ENCODE measurements around the gene EPHA10.

Gene EPHA10

DNA sequence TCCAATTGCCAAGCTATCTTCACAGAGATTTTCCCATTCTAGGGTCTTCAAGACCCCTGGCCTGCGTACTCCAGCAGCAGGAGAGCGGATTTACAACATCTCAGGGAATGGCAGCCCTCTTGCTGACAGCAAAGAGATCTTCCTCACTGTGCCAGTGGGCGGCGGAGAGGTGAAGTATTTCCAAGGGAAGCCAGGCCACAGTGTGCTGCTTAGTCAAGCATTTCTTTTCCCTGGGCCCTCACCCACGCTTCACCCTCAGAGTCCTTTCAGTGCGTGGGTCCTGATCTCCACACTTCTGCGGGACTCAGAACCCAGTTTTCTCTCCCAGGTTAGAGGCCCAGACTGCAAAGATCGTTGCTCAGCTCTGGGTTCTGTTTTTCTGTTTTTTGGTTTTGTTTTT, 59.5 kb downstream of the EPHA10 start:
- TF ChIP-seq, protein P1, sequence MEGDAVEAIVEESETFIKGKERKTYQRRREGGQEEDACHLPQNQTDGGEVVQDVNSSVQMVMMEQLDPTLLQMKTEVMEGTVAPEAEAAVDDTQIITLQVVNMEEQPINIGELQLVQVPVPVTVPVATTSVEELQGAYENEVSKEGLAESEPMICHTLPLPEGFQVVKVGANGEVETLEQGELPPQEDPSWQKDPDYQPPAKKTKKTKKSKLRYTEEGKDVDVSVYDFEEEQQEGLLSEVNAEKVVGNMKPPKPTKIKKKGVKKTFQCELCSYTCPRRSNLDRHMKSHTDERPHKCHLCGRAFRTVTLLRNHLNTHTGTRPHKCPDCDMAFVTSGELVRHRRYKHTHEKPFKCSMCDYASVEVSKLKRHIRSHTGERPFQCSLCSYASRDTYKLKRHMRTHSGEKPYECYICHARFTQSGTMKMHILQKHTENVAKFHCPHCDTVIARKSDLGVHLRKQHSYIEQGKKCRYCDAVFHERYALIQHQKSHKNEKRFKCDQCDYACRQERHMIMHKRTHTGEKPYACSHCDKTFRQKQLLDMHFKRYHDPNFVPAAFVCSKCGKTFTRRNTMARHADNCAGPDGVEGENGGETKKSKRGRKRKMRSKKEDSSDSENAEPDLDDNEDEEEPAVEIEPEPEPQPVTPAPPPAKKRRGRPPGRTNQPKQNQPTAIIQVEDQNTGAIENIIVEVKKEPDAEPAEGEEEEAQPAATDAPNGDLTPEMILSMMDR (IDR thresholded peaks at IDR 0.05; ENCODE audit: low read depth, low read length), result no peak
- H3K4me3 ChIP-seq (ENCODE audit: low read depth, low read length), result no peak overlapping the region

DNA sequence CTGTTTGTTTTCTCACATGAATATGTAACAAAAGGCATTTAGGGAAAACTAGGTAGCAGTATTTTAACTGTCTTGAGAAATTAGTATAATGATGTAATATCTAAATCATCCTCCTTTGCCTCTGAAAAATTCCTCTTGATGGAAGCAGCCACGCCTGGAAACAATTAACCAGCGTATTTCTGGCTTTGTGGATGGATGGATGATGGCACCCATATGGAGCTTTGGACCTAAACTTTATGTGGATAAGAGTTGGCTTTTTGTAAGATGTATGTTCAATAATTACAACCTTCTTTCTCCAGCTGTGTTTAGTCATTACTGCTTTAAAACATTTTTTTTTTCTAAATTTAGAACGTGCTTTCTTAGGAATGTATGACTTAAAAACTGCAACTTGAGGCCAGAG, 60.0 kb downstream of the EPHA10 start:
- TF ChIP-seq, protein P1 (IDR thresholded peaks at IDR 0.05; ENCODE audit: low read depth, low read length), result no peak
- H3K4me3 ChIP-seq (ENCODE audit: low read depth, low read length), result no peak overlapping the region

DNA sequence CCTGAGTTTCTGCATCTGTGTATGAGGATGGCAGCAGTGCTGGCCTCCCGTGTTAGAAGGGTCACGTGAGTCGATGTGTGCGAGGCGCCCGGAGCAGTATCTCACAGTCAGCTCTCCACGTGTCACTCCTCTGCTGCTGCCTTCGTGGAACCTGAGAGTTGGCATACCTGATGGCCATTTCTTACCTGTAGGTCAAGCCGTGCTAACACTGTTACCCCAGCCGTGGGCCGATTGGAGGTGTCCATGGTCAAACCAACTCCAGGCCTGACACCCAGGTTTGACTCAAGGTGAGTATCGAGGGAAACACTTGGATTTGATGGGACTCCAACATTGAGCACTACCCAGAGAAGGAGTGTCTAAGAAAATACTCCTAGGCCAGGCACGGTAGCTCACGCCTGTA, 61.9 kb downstream of the EPHA10 start:
- TF ChIP-seq, protein P1 (IDR thresholded peaks at IDR 0.05; ENCODE audit: low read depth, low read length), result no peak
- no peak overlapping the region for H3K4me3 ChIP-seq (ENCODE audit: low read depth, low read length)

DNA sequence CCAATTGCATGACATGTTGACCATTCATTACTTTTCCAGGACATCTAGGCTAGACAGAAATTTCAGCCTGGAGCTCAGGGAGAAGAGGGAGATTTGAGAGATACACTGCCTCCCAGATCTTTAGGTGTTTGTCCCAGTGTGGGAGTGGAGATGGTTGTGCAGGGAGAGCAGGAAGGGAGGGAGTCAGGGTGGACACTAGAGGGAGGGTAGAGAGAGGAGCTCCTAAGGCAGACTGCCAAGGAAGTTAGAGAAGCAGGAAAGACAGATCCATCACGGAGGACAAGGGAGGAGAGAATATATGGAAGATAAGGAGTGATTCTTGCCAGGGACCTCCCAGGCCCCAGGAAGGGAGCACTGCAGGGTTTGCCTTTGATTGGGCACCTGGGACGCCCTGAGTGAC, 63.9 kb downstream of the EPHA10 start:
- TF ChIP-seq, protein P1 (IDR thresholded peaks at IDR 0.05; ENCODE audit: low read depth, low read length), result no peak
- no peak overlapping the region for H3K4me3 ChIP-seq (ENCODE audit: low read depth, low read length)

DNA sequence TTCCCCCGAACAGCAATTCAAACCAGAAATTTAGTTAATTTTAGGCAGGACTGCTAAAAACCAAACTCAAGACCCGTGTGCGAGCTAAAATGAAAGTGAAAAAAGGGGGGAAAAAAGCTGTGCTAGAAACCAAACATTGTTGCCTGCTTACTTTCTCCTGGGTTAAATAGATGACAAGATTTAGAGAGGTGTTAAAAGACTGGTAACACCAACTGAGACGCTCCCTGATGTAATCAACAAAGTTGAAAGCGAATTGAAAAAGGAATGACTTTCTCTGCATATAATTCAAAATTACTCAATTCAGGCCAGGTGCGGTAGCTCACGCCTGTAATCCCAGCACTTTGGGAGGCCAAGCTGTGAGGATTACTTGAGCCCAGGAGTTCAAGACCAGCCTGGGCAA, 65.8 kb downstream of the EPHA10 start:
- TF ChIP-seq, protein P1 (IDR thresholded peaks at IDR 0.05; ENCODE audit: low read depth, low read length), result no peak

DNA sequence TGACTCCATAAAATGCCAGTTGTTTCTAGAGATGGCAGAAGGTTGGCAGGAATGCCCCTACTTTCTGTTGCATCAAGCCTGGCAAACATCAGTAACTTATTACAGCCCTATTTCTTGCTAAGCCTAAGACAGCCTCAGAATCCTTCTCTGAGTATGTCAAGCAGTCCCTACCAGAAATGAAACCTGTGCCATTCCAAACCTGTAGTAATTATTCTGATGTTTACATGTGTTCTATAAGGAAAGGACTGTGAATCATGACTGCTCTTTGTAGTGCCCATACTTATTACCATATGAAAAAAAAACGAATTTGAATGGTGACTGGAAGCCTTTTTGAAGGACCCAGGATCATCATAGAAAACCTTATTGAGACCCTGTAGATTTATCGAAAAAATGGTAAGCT, 67.2 kb downstream of the EPHA10 start:
- no peak overlapping the region for H3K4me3 ChIP-seq (ENCODE audit: low read depth, low read length)
- TF ChIP-seq, protein P1 (IDR thresholded peaks at IDR 0.05; ENCODE audit: low read depth, low read length), result no peak

More for the DNA sequence above, 65.8 kb downstream of the EPHA10 start:
- no peak overlapping the region for H3K4me3 ChIP-seq (ENCODE audit: low read depth, low read length)

DNA sequence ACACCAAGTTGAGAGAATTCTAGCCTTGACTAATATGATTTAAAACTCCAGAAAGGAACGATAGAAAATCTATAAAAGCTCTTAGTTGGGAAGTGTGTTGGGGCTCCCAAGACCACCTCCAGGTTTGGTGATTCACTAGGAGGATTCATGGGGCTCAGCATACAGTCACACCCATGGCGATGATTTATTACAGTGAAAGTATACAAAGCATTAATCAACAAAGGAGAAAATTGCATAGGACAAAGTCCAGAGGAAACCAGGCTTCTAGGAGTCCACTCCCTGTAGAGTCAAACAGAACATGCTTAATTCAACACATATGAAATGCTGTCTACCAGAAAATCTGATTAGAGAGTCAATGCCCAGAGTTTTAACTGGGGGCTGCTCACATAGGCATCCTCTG, 67.8 kb downstream of the EPHA10 start:
- TF ChIP-seq, protein P1 (IDR thresholded peaks at IDR 0.05; ENCODE audit: low read depth, low read length), result no peak
- H3K4me3 ChIP-seq (ENCODE audit: low read depth, low read length), result no peak overlapping the region
